ENCODE results near the gene COA8.

COA8 gene

GRCh38 chr14:103547941-103548462 is 14.8 kb upstream of the COA8 start:
- no peak for DNase-seq (ENCODE audit: low read depth in 3 of 3, low spot score in 1 of 3)

- DNase-seq (ENCODE audit: low read depth in 3 of 3, low spot score in 1 of 3), result no peak
These were observed 14.1 kb upstream of the COA8 start for GRCh38 chr14:103548463-103549351.

DNA sequence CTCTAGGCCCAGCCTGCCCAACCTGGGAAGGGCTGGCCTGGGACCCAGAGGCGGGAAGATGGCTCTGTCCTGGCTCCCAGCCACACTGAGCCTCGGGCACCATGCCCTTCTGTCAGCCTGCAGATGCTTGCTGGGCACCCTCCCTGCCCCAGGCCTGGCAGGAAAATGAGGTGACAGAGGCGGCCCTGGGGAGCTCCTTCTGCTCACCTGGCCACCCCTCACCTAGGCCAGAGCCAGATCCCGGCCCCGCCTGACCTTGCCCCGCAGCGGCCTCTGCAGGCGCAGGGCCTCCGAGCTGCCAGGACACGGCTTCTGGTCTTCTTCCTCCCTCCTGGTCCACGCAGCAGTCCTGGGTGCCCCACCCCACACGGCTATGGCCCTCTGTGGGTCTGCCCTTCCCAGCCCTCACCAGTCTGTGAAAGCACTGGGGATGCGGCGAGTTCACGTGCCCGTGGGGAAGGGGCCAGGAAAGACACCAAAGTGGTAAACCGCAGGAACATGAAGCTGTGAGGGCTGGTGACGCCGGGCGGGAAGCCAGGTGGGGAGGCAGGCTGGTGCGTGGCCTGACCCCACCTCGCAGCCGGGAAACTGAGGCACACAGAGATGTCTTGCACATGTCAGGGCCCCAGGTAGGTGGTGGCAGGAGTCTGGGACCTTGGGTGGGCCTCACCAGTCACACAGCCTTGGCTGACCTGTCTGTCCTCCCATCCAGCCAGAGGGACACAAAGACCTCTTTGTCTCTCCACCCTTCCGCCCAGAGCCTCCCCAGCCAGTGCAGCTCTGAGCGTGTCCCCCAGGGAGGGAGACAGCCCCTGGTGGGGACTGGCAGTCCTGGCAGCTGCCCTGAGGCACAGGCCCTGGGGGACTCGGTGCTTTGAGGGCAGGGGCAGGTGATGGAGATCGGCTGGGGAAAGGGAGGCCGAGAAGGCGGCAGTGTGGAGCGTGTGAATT is 13.1 kb upstream of the COA8 start:
- no peak for DNase-seq (ENCODE audit: low read depth in 3 of 3, low spot score in 1 of 3)

- no peak for DNase-seq (ENCODE audit: low read depth in 3 of 3, low spot score in 1 of 3)
These were observed 12.1 kb upstream of the COA8 start for GRCh38 chr14:103550451-103551337.

DNA sequence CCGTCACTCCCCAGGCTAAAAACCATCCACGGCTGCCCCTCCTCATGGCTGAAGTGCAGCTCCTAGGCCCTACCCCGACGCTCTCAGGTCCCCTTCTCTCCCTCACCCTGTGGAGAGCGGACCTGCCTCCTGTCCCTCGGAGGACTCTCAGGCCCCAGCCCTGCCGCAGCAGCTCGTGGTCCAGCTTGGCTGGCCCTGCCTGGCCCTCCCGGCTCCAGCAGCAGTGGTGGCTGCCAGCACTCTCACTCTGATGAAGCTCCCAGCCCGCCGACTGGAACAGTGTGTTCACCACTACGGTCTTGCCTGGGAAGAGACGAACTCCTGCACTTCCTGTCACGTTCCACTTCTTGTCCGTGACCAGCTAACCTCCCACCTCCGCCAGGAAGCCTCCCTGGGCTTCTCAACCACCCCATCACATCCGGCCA is 11.4 kb upstream of the COA8 start:
- no peak for DNase-seq (ENCODE audit: low read depth in 3 of 3, low spot score in 1 of 3)

DNA sequence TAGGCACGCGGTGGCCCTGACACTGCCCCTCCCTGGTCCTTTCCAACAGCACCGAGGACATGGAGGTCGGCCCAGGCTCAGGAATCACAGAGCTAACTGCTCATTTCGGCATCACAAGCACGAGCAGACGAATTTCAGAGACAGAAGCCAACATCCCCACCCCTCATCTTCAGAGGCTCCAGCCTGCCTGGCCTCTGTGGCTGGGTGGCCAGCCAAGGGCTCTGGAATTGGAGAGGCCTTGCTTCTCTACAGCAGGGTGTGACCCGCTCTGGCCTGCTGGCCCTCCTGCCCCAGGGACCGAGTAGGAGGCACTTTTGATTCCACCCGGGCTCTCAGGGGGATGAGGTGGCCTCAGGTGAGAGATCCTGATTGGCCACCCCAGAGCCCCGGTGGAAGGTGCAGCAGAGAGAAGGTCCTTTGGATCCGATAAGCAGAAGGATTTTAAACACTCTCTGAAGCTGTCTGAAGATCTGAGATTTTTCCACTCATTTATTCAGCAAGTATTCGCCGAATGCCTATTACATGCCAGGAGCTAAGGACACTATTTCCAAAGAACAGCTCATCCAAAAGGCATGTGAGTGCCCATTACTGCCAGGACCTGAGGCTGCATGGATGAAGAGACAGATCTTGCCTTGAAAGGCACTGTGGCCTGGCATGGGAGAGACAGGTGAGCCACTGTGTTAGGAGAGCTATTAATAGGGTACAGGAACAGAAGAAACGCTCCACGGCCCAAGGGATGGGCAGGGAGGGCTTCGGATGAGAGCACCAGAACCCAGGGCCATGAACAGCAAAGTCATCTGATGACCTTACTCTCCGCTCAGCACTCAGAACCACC is 10.5 kb upstream of the COA8 start:
- no peak for DNase-seq (ENCODE audit: low read depth in 3 of 3, low spot score in 1 of 3)

GRCh38 chr14:103552846-103553210 is 9.9 kb upstream of the COA8 start:
- no peak for DNase-seq (ENCODE audit: low read depth in 3 of 3, low spot score in 1 of 3)

DNA sequence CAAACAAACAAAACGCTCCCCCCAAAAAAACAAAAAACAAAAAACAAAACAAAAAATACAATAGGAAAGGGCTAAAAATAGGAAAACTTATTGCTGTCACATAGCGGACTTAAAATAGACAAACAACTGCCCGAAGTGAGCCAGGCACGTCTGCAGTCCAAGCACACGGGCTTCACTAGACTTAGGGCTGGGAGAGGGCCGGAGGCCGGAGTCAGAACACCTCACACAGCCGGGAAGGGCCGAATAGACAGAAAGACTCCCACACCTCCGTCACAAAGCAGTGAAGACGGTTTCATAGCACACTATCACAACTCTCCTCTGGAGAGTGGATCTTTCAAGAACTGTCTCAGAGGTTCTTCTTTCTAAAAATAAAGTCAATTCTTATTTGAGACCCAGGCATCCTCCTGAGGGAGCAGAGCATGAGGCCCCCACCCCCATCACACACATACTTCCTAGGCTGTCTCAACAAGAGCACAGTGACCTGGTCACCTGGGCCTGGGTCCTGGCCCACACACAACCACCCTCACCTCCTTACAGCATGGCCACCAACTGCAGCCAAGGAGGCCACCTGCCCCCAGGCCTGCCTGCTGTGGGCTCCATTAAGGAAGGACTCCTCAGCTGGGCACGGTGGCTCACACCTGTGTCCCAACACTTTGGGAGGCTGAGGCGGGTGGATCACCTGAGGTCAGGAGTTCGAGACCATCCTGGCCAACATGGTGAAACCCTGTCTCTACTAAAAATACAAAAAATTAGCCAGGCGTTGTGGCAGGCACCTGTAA is 7.0 kb upstream of the COA8 start:
- DNase-seq (ENCODE audit: low read depth in 3 of 3, low spot score in 1 of 3), result no peak

DNA sequence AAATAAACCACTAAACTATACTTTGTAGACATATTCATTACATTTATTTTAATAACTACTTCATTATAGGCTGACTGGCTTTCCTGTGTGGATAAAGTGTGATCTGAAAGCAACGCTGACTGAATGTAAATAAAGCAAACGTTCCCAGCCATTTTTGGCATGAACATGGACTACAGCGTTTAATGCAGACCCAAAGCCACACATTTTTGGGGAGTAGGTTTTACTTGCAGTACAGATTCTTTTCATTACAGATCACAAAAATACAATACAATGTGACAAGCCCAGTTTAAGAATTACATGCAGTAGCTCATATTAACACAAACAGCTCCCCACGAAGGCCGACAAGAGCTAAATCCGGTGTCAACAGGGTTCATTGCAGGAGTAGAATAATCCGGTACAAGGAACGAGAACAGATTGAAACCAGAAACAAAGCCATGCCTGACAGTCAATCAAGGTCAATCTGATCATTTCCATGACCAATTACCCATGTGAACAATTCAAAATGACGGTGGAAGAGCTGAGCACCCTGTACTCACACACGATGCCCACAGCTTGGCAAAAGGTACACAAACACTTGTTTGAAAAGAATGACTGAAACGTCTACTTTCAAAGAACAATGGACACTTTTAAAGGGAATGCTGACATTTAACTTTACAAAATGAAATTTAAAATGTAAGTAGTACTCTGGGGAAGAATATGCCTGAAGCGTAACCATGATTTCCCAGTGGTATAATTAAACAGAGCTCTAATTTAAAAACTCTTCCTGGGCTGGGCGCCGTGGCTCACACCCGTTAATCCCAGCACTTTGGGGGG is 5.6 kb upstream of the COA8 start:
- no peak for DNase-seq (ENCODE audit: low read depth in 3 of 3, low spot score in 1 of 3)

DNA sequence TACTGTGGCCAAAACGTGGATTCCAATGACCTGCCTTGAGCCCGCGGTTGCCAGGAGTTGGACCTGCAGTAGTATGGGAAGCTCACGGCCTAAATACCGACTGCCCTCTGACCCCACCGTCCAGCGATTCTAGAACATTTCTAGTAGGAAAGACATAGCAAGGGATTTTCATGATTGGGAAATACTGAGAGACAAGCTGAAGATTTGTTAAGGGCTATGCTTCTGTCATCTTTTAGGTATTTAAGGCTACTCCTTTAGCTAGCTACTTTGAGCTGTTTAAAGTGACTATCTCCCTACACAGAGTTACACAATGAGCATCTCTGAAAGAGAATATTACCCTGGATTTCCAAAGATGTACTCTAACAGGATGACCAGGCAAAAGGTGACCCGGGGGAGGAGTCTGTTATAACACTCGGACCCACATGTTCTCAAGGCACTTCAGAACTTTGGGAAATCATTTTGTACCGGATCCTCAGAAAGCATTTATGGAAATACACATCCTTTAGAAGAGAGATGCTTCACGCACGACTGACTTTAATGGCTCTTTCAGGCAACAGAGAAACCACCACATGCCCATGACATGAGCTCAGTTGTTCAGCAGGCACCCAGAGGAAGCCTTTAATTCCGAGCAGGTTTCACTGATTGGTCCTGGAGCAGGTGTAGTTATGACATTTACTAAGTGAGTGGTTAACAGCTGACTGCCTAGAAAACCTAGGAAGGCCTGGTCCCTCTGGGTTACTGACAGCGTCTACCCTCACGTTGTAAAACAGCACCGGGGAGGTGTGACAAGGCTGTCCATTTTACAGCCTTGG is 4.5 kb upstream of the COA8 start:
- no peak for DNase-seq (ENCODE audit: low read depth in 3 of 3, low spot score in 1 of 3)

GRCh38 chr14:103559766-103560165 is 3.0 kb upstream of the COA8 start:
- DNase-seq (ENCODE audit: low read depth in 3 of 3, low spot score in 1 of 3), result no peak

GRCh38 chr14:103560691-103561090 is 2.1 kb upstream of the COA8 start:
- no peak for DNase-seq (ENCODE audit: low read depth in 3 of 3, low spot score in 1 of 3)

DNA sequence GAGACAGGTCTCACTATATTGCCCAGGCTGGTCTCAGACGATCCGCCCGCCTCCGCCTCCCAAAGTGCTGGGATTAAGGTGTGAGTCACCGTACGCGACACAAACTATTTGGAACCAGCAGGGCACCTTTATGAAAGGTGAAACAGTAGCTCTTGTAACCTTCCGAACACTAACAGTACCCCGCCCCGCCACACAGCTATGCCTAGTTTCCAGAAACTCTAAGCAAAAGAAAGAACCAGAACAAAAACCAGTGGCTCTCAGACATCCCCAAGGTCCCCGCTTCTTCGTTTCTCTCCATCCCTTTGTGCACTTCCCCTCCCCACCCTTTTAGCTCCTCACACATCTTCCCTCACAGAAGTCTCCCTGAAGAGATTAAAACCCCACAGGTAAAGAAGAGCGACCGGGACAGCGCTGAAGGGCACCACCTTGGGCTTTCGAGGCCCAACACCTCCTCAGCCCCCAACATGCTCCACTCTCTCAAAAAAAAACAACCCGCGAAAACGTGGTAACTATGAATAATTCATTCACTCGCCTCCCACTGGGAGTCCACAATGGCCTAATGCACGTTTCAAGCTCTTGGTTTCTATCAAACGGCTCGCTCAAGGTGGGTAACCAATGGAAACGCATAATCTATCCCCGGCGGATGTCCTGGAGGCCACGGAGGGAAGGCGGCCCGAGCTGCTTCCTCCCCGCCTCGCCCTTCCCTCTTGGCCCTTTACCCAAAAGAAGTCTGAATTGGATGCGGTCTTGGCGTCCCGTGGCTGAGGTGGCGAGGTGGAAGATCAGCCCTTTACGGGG is 1.2 kb upstream of the COA8 start:
- no peak for DNase-seq (ENCODE audit: low read depth in 3 of 3, low spot score in 1 of 3)

- DNase-seq (ENCODE audit: low read depth in 3 of 3, low spot score in 1 of 3), result no peak
These were observed 656 bp upstream of the COA8 start for GRCh38 chr14:103562179-103562428.

- no peak for DNase-seq (ENCODE audit: low read depth in 3 of 3, low spot score in 1 of 3)
These were observed 463 bp downstream of the COA8 start for GRCh38 chr14:103563226-103563620.

DNA sequence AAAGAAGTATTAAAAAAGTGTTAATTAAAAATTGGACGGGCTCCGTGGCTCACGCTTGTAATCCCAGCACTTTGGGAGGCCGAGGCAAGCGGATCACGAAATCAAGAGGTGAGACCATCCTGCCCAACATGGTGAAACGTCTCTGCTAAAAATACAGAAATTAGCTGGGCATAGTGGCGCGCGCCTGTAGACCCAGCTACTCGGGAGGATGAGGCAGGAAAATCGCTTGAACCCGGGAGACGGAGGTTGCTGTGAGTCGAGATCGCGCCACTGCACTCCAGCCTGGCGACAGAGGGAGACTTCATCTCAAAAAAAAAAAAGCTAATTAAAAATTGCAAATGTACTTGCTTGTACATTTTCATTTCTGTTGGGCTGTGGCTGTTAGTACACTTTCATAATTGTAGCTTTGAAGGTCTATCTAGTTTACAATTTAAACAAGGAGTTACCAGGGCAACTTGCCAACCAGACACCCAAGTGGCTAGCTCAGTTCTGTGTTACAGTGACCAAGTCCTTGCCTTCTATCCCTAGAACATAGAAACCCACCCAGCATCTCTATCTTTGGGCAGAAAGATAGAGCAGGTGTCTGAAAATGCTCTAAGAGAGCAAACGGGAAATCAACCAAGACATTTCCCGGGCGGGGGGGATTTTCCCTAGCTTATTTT is 1.2 kb downstream of the COA8 start:
- DNase-seq (ENCODE audit: low read depth in 3 of 3, low spot score in 1 of 3), result no peak
